Epithelial cell of esophagus (primary cell): ENCODE results near the gene CNOT6.
"Not testable (repeated sequence)": the region's sequence is repeated elsewhere in the genome, so short reads cannot be mapped to it uniquely, and the experiment has no call there.

Experiments
- DNase-seq: peaks from one replicate; pipeline ENCODE4 v3.0.0; 2010; ENCODE audit warnings: low read depth
- H3K4me3 ChIP-seq: 2 replicates; pipeline ENCODE4 v1.5.1; 2011; ENCODE audit warnings: mild to moderate bottlenecking, low read length, control low read depth
- CTCF ChIP-seq: IDR thresholded peaks from 2 replicates; pipeline ENCODE4 v1.5.1; 2011; ENCODE audit warnings: low read depth, mild to moderate bottlenecking, low read length, control low read depth, inconsistent platforms; ENCODE audit not compliant: insufficient read depth; ENCODE audit errors: missing control alignments

The CNOT6 gene

GRCh38 chr5:180491496-180491895, 2.7 kb upstream of the CNOT6 start:
- H3K4me3 ChIP-seq, result no peak overlapping the region
- no peak for TF ChIP-seq CTCF
- no peak for DNase-seq

- no peak overlapping the region for H3K4me3 ChIP-seq
- TF ChIP-seq CTCF, result no peak
- DNase-seq, result no peak
These were observed 1.8 kb upstream of the CNOT6 start for GRCh38 chr5:180492226-180492903.

- peak overlapping the region; percentile 79 for H3K4me3 ChIP-seq
- DNase-seq, result peak; percentile 29
- TF ChIP-seq CTCF, result no peak
These were observed 467 bp downstream of the CNOT6 start for GRCh38 chr5:180494510-180495181.

- TF ChIP-seq CTCF, result no peak
- DNase-seq, result peak; percentile 18
- H3K4me3 ChIP-seq, result peak overlapping the region; percentile 79
These were observed 1.1 kb downstream of the CNOT6 start for GRCh38 chr5:180495292-180495691.

- H3K4me3 ChIP-seq, result peak overlapping the region; percentile 79
- peak; percentile 64 for DNase-seq
- TF ChIP-seq CTCF, result no peak
These were observed 2.0 kb downstream of the CNOT6 start for GRCh38 chr5:180495991-180496741.

GRCh38 chr5:180496806-180497205, 2.6 kb downstream of the CNOT6 start:
- peak; percentile 19 for DNase-seq
- H3K4me3 ChIP-seq, result not testable (repeated sequence)

- not testable (repeated sequence) for DNase-seq
These were observed 3.7 kb downstream of the CNOT6 start for GRCh38 chr5:180497865-180498264.

GRCh38 chr5:180498378-180498777, 4.2 kb downstream of the CNOT6 start:
- H3K4me3 ChIP-seq, result no peak overlapping the region
- DNase-seq, result peak; percentile 27
- no peak for TF ChIP-seq CTCF

More at GRCh38 chr5:180497865-180498264, 3.7 kb downstream of the CNOT6 start:
- H3K4me3 ChIP-seq, result not testable (repeated sequence)
